ENCODE data around the gene MLIP. TPM values are rescaled to one million over a fixed set of nuclear protein-coding genes. Genes with fewer than 3 reads are reported as not detected.
"Not testable (repeated sequence)": the region's sequence is repeated elsewhere in the genome, so short reads cannot be mapped to it uniquely, and the experiment has no call there.

The MLIP gene
- total RNA-seq, 2 donors from 2014 or later, result 0.42 to 1.2 TPM

- Histone ChIP-seq H3K9me3 (no peaks in the 10 kb centered on the region), H3K36me3 (no peaks in the 10 kb centered on the region), H3K4me3 (no peak overlapping the region), H3K27ac (no peak overlapping the region), H3K4me1 (no peaks in the 10 kb centered on the region), H3K9ac (ENCODE audit: low read depth in 2 of 2, low read length in 2 of 2) (no peak overlapping the region), H3K27me3 (no peaks in the 10 kb centered on the region)
- DNase-seq, result no peak
- no peak for TF ChIP-seq CTCF (IDR thresholded peaks at IDR 0.05)
- intact Hi-C loops (cut with DNase I), result no loop called here
Measured at GRCh38 chr6:54204921-54205591, 93.8 kb downstream of the MLIP start.

GRCh38 chr6:54206510-54206909, 95.3 kb downstream of the MLIP start:
- no peak overlapping the region for H3K9ac ChIP-seq (ENCODE audit: low read depth in 2 of 2, low read length in 2 of 2)
- TF ChIP-seq CTCF (IDR thresholded peaks at IDR 0.05), result no peak
- H3K4me1 ChIP-seq, result no peaks in the 10 kb centered on the region
- H3K4me3 ChIP-seq, result no peak overlapping the region
- intact Hi-C loops (cut with DNase I), result no loop called here
- no peaks in the 10 kb centered on the region for H3K36me3 ChIP-seq
- no peak for DNase-seq
- no peak overlapping the region for H3K27ac ChIP-seq
- no peaks in the 10 kb centered on the region for H3K9me3 ChIP-seq
- H3K27me3 ChIP-seq, result no peaks in the 10 kb centered on the region

GRCh38 chr6:54209983-54210382, 98.7 kb downstream of the MLIP start:
- H3K36me3 ChIP-seq; H3K9ac ChIP-seq (ENCODE audit: low read depth in 2 of 2, low read length in 2 of 2); H3K4me3 ChIP-seq; intact Hi-C loops (cut with DNase I); H3K27me3 ChIP-seq; H3K27ac ChIP-seq; H3K4me1 ChIP-seq; DNase-seq; H3K9me3 ChIP-seq: not testable (repeated sequence)

- H3K27me3 ChIP-seq, result no peaks in the 10 kb centered on the region
- intact Hi-C loops (cut with DNase I), result no loop called here
- no peaks in the 10 kb centered on the region for H3K36me3 ChIP-seq
- H3K4me1 ChIP-seq, result no peaks in the 10 kb centered on the region
- no peak for DNase-seq
- H3K4me3 ChIP-seq, result no peak overlapping the region
- no peak overlapping the region for H3K27ac ChIP-seq
- TF ChIP-seq CTCF (IDR thresholded peaks at IDR 0.05), result no peak
- no peaks in the 10 kb centered on the region for H3K9me3 ChIP-seq
- H3K9ac ChIP-seq (ENCODE audit: low read depth in 2 of 2, low read length in 2 of 2), result no peak overlapping the region
Measured at GRCh38 chr6:54214286-54214685, 103.0 kb downstream of the MLIP start.

- H3K9me3 ChIP-seq, result no peaks in the 10 kb centered on the region
- no peaks in the 10 kb centered on the region for H3K4me1 ChIP-seq
- TF ChIP-seq CTCF (IDR thresholded peaks at IDR 0.05), result no peak
- H3K9ac ChIP-seq (ENCODE audit: low read depth in 2 of 2, low read length in 2 of 2), result no peak overlapping the region
- intact Hi-C loops (cut with DNase I), result no loop called here
- no peak overlapping the region for H3K4me3 ChIP-seq
- H3K27me3 ChIP-seq, result no peaks in the 10 kb centered on the region
- DNase-seq, result no peak
- no peak overlapping the region for H3K27ac ChIP-seq
- H3K36me3 ChIP-seq, result no peaks in the 10 kb centered on the region
Measured at GRCh38 chr6:54216336-54216735, 105.1 kb downstream of the MLIP start.

GRCh38 chr6:54217018-54217417, 105.8 kb downstream of the MLIP start:
- H3K9me3 ChIP-seq, result no peaks in the 10 kb centered on the region
- no peaks in the 10 kb centered on the region for H3K27me3 ChIP-seq
- DNase-seq, result no peak
- no peak overlapping the region for H3K27ac ChIP-seq
- H3K9ac ChIP-seq (ENCODE audit: low read depth in 2 of 2, low read length in 2 of 2), result no peak overlapping the region
- H3K4me1 ChIP-seq, result no peaks in the 10 kb centered on the region
- intact Hi-C loops (cut with DNase I), result no loop called here
- no peaks in the 10 kb centered on the region for H3K36me3 ChIP-seq
- TF ChIP-seq CTCF (IDR thresholded peaks at IDR 0.05), result no peak
- H3K4me3 ChIP-seq, result no peak overlapping the region
